ENCODE results near the gene ERC1.

The ERC1 gene

DNA sequence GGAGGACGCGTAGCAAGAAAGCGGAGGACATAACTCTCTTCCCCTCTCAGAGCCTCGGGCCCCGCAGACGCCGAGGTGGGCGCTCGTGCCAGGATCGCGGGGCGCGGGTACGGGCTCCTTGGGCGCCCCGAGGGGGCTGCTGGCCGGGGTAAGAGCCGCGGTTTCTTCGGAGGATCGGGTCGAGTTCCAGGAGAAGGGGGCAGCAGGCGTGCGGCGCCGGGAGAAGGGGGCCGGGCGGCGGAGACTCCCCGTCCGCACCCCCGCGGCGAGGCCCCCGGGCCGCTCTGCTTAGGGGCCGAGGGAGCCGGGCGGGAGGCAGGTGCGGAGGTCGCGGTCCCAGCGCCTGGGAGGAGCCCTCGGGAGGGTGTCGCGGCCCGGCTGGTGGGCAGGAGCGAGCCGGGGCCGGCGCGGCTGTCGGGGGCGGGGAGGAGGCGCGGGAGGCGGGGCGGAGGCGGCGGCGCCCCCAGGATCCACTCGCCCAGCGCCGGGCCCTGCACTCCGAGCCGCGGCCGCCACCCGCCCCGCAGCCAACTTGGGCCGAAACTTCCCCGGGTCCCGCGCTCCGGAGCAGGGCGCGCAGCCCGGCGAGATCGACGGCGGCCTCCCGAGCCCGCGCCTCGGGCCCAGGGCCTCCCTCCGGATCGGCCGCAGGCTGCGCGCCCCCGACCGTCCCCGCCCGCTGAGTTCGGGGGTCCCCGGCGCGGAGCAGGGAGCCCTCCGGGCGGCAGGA lies 539.0 kb downstream of the ERC1 start:
- H3K4me3 ChIP-seq (ENCODE audit: low read depth, low read length), result peak overlapping the region; percentile 33
- peaks cover 18% of the 10 kb centered on the region for H3K27me3 ChIP-seq (ENCODE audit: insufficient read depth, low read depth, severe bottlenecking)
- no peaks in the 10 kb centered on the region for H3K36me3 ChIP-seq
- peak; percentile 20 for DNase-seq
- H3K9me3 ChIP-seq (ENCODE audit: severe bottlenecking), result no peaks in the 10 kb centered on the region
- no peak overlapping the region for H3K27ac ChIP-seq
- no peak for TF ChIP-seq CTCF (IDR thresholded peaks at IDR 0.05; ENCODE audit: low read depth, low read length)

DNA sequence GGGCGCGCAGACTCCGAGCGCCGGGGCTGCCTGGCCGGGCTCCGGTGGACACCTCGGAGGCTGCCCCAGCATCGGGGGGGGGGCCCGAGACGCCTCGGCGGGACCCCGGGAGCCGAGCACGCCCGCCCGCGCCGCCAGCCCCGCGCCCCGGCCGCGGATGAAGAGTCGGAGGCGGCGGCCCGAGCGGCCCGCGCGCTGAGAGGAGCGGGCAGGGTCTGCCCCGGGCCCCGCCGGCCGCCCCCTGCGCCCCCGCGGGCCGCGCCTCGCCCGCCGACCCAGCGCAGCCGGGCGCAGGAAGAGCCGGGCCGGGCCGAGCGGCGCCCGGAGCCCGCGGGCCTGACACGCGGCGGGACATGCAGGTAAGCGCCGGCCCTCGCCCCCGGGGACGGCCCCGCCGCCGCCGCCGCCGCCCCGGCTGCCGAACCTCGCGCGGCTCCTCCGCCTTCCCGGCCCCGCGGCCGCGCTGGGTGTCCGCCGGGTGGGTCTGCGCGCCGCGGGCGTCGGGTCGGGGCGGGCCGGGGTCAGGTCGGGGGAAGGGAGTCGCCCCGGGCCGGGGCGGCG lies 539.6 kb downstream of the ERC1 start:
- no peak overlapping the region for H3K27ac ChIP-seq
- H3K27me3 ChIP-seq (ENCODE audit: insufficient read depth, low read depth, severe bottlenecking), result peaks cover 18% of the 10 kb centered on the region
- H3K4me3 ChIP-seq (ENCODE audit: low read depth, low read length), result peak overlapping the region; percentile 35
- no peaks in the 10 kb centered on the region for H3K9me3 ChIP-seq (ENCODE audit: severe bottlenecking)
- TF ChIP-seq CTCF (IDR thresholded peaks at IDR 0.05; ENCODE audit: low read depth, low read length), result no peak
- H3K36me3 ChIP-seq, result no peaks in the 10 kb centered on the region
- DNase-seq, result no peak

GRCh38 chr12:1531153-1531653 lies 540.2 kb downstream of the ERC1 start:
- peak overlapping the region; percentile 35 for H3K4me3 ChIP-seq (ENCODE audit: low read depth, low read length)
- H3K9me3 ChIP-seq (ENCODE audit: severe bottlenecking), result no peaks in the 10 kb centered on the region
- H3K36me3 ChIP-seq, result no peaks in the 10 kb centered on the region
- H3K27ac ChIP-seq, result no peak overlapping the region
- TF ChIP-seq CTCF (IDR thresholded peaks at IDR 0.05; ENCODE audit: low read depth, low read length), result no peak
- no peak for DNase-seq
- H3K27me3 ChIP-seq (ENCODE audit: insufficient read depth, low read depth, severe bottlenecking), result peaks cover 18% of the 10 kb centered on the region

- TF ChIP-seq CTCF (IDR thresholded peaks at IDR 0.05; ENCODE audit: low read depth, low read length), result no peak
- H3K4me3 ChIP-seq (ENCODE audit: low read depth, low read length), result no peak overlapping the region
- no peaks in the 10 kb centered on the region for H3K36me3 ChIP-seq
- H3K27me3 ChIP-seq (ENCODE audit: insufficient read depth, low read depth, severe bottlenecking), result peaks cover 18% of the 10 kb centered on the region
- no peak overlapping the region for H3K27ac ChIP-seq
- no peak for DNase-seq
- H3K9me3 ChIP-seq (ENCODE audit: severe bottlenecking), result no peaks in the 10 kb centered on the region
These were observed 540.8 kb downstream of the ERC1 start for GRCh38 chr12:1531654-1532374.

GRCh38 chr12:1532375-1533165 lies 541.5 kb downstream of the ERC1 start:
- Histone ChIP-seq H3K9me3 (ENCODE audit: severe bottlenecking) (no peaks in the 10 kb centered on the region), H3K27me3 (ENCODE audit: insufficient read depth, low read depth, severe bottlenecking) (peaks cover 18% of the 10 kb centered on the region), H3K4me3 (ENCODE audit: low read depth, low read length) (no peak overlapping the region), H3K36me3 (no peaks in the 10 kb centered on the region), H3K27ac (no peak overlapping the region)
- DNase-seq, result no peak
- no peak for TF ChIP-seq CTCF (IDR thresholded peaks at IDR 0.05; ENCODE audit: low read depth, low read length)

All from WERI-Rb-1 (cell line).